Mononuclear cell (primary cell): ENCODE data around the gene SLC29A3. TPM values are rescaled to one million over a fixed set of nuclear protein-coding genes. Genes with fewer than 3 reads are reported as not detected.
"Not testable (repeated sequence)": the region's sequence is repeated elsewhere in the genome, so short reads cannot be mapped to it uniquely, and the experiment has no call there.

Source experiments
- H3K27me3 ChIP-seq: 2 replicates; pipeline ENCODE4 v1.6.0; 2011; ENCODE audit warnings: low read length, control low read depth; ENCODE audit not compliant: insufficient read depth
- H3K4me1 ChIP-seq: 2 replicates; pipeline ENCODE4 v1.5.1; 2011; ENCODE audit warnings: mild to moderate bottlenecking, low read length, control low read depth; ENCODE audit not compliant: insufficient read depth
- H3K4me3 ChIP-seq: 2 replicates; pipeline ENCODE4 v1.5.1; 2011; ENCODE audit warnings: mild to moderate bottlenecking, low read length, moderate library complexity
- H3K9me3 ChIP-seq: 2 replicates; pipeline ENCODE4 v1.5.1; 2011; ENCODE audit warnings: low read depth, mild to moderate bottlenecking, control low read depth, low read length
- total RNA-seq: library from RNA; depleted of rRNA; stranded (reverse); fragments of >200 nt; gene quantifications from one replicate; pipeline ENCODE4 v1.2.3, GENCODE V29; 2012

SLC29A3 gene
- total RNA-seq, 1 donor = 2.6 TPM

GRCh38 chr10:71353639-71354038 lies 34.6 kb downstream of the SLC29A3 start:
- Histone ChIP-seq H3K27me3 (no peaks in the 10 kb centered on the region), H3K4me3 (no peak overlapping the region), H3K9me3 (no peaks in the 10 kb centered on the region), H3K4me1 (peaks cover 37% of the 10 kb centered on the region)

GRCh38 chr10:71354776-71355175 lies 35.7 kb downstream of the SLC29A3 start:
- Histone ChIP-seq H3K4me3 (no peak overlapping the region), H3K4me1 (peaks cover 48% of the 10 kb centered on the region), H3K27me3 (no peaks in the 10 kb centered on the region), H3K9me3 (no peaks in the 10 kb centered on the region)

GRCh38 chr10:71355886-71356285 lies 36.8 kb downstream of the SLC29A3 start:
- Histone ChIP-seq H3K4me3 (no peak overlapping the region), H3K27me3 (no peaks in the 10 kb centered on the region), H3K9me3 (no peaks in the 10 kb centered on the region), H3K4me1 (peaks cover 56% of the 10 kb centered on the region)

- Histone ChIP-seq H3K27me3 (no peaks in the 10 kb centered on the region), H3K4me3 (no peak overlapping the region), H3K4me1 (peaks cover 38% of the 10 kb centered on the region), H3K9me3 (no peaks in the 10 kb centered on the region)
Observed at GRCh38 chr10:71357792-71358265, 38.8 kb downstream of the SLC29A3 start.

- H3K4me1 ChIP-seq = peaks cover 39% of the 10 kb centered on the region
- no peak overlapping the region for H3K4me3 ChIP-seq
- H3K9me3 ChIP-seq = no peaks in the 10 kb centered on the region
- no peaks in the 10 kb centered on the region for H3K27me3 ChIP-seq
Observed at GRCh38 chr10:71358277-71358676, 39.2 kb downstream of the SLC29A3 start.

- H3K27me3 ChIP-seq, H3K4me3 ChIP-seq, H3K9me3 ChIP-seq: not testable (repeated sequence)
- H3K4me1 ChIP-seq = peaks cover 46% of the 10 kb centered on the region
Observed at GRCh38 chr10:71358906-71359305, 39.8 kb downstream of the SLC29A3 start.

- Histone ChIP-seq H3K4me1 (peaks cover 52% of the 10 kb centered on the region), H3K27me3 (no peaks in the 10 kb centered on the region), H3K9me3 (no peaks in the 10 kb centered on the region), H3K4me3 (no peak overlapping the region)
Observed at GRCh38 chr10:71359364-71360046, 40.4 kb downstream of the SLC29A3 start.

GRCh38 chr10:71360735-71361134 lies 41.7 kb downstream of the SLC29A3 start:
- Histone ChIP-seq H3K4me3 (no peak overlapping the region), H3K9me3 (no peaks in the 10 kb centered on the region), H3K4me1 (peaks cover 63% of the 10 kb centered on the region), H3K27me3 (no peaks in the 10 kb centered on the region)

- Histone ChIP-seq H3K27me3 (no peaks in the 10 kb centered on the region), H3K4me1 (peaks cover 71% of the 10 kb centered on the region), H3K9me3 (no peaks in the 10 kb centered on the region), H3K4me3 (no peak overlapping the region)
Observed at GRCh38 chr10:71361581-71361980, 42.5 kb downstream of the SLC29A3 start.

- Histone ChIP-seq H3K4me1 (peaks cover 77% of the 10 kb centered on the region), H3K9me3 (no peaks in the 10 kb centered on the region), H3K4me3 (no peak overlapping the region), H3K27me3 (no peaks in the 10 kb centered on the region)
Observed at GRCh38 chr10:71362141-71362540, 43.1 kb downstream of the SLC29A3 start.

- H3K27me3 ChIP-seq = no peaks in the 10 kb centered on the region
- H3K4me1 ChIP-seq = peaks cover 75% of the 10 kb centered on the region
- H3K9me3 ChIP-seq = no peaks in the 10 kb centered on the region
- H3K4me3 ChIP-seq = no peak overlapping the region
Observed at GRCh38 chr10:71363936-71364335, 44.9 kb downstream of the SLC29A3 start.

- no peaks in the 10 kb centered on the region for H3K27me3 ChIP-seq
- H3K9me3 ChIP-seq = no peaks in the 10 kb centered on the region
- no peak overlapping the region for H3K4me3 ChIP-seq
- H3K4me1 ChIP-seq = peaks cover 75% of the 10 kb centered on the region
Observed at GRCh38 chr10:71365366-71365765, 46.3 kb downstream of the SLC29A3 start.

- H3K9me3 ChIP-seq = no peaks in the 10 kb centered on the region
- no peaks in the 10 kb centered on the region for H3K27me3 ChIP-seq
- no peak overlapping the region for H3K4me3 ChIP-seq
- H3K4me1 ChIP-seq = peaks cover 81% of the 10 kb centered on the region
Observed at GRCh38 chr10:71366690-71367089, 47.6 kb downstream of the SLC29A3 start.

- H3K4me1 ChIP-seq = peaks cover 87% of the 10 kb centered on the region
- no peaks in the 10 kb centered on the region for H3K27me3 ChIP-seq
- H3K9me3 ChIP-seq = no peaks in the 10 kb centered on the region
- no peak overlapping the region for H3K4me3 ChIP-seq
Observed at GRCh38 chr10:71367271-71367670, 48.2 kb downstream of the SLC29A3 start.

- Histone ChIP-seq H3K4me3 (no peak overlapping the region), H3K27me3 (no peaks in the 10 kb centered on the region), H3K9me3 (no peaks in the 10 kb centered on the region), H3K4me1 (peaks cover 92% of the 10 kb centered on the region)
Observed at GRCh38 chr10:71368176-71368575, 49.1 kb downstream of the SLC29A3 start.

GRCh38 chr10:71368643-71369042 lies 49.6 kb downstream of the SLC29A3 start:
- H3K4me3 ChIP-seq = no peak overlapping the region
- no peaks in the 10 kb centered on the region for H3K9me3 ChIP-seq
- no peaks in the 10 kb centered on the region for H3K27me3 ChIP-seq
- H3K4me1 ChIP-seq = peaks cover 92% of the 10 kb centered on the region
